Measurements from ENCODE around the gene PEX16.

PEX16 gene

DNA sequence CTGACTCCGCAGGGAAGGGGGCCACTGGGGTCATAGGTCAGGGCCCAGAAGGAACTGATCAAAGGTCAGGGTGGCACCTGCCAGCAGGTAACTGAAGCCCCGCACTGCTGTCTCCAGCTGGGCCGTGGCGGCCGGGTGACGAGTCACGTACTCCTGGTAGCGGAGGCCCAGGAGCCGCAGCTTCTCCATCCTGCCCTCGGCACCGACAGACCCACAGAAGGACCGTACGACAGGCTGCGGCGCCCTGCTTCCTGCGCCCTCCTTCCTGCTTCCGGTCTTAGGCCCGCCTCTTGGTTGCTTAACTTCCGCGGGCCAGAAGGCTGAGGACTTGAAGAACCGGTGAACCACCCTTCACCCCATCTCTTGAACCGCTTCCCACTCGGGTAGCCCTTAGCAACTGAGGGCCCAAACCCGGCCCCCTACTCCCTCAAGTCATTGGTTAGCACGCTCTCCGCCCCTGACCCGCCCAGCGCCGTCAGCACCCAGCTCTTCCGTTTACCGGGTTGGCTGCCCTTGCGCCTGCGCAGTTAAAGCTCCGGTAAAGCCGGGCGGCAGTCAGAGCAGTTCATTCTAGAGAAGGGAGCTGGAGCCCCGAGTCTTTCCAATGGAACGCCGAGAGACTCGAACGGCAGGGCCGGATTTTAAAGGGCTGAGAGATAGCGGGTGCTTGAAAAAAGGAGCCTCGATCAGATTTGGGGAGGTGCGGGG lies at the start of gene PEX16:
Gene PEX16, minus strand, starts transcription at position 255 of the 708 bp plus-strand sequence. Its CDS starts 66 bp downstream, at position 189.
- DNase-seq (ENCODE audit: low read depth, low spot score), result peak; percentile 97

DNA sequence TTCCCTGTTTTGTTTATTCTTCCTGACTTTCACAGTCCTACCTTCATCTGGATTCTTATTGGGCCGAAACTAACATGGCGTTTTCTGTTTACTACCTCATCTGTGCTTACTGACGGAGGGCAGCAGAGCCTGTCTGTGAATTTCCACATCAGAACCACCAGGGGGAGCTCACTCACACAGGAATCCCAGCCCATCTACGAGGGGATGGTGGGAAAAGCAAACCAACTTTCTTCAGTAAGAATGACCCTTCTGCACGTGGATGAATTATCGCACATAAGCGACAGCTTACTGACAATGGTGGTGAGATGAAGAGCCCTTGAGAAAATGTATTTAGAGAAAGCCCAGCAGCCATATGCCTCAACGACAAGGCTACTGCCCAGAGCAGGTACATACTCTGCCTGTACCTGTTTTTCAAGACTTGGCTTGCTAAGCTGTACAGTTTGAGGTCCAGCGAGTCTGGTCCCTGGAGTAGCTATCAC lies 47.3 kb upstream of the PEX16 start:
- DNase-seq (ENCODE audit: low read depth, low spot score), result peak; percentile 87

DNA sequence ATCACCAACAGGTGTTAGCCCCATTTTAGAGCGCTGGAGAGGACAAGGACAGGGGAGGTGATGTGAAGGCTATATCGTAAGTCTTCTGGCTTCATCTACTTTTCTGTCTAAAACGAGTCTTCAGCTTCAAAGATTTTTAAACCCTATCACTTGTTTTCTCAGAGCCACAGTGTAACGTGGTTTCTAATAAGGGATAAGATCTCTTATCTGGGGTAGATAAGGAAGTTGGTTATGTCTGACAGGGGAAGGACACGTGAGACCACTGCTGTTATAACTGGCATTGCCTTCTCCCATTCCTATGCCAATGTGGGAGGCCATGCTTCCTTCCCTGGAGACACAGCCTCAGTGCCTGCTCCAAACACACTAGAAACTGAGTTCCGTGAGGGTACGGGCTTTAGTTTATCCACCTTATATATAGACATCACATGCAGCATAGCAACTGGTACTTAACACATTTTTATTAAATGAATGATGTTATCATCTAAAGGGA lies 44.1 kb upstream of the PEX16 start:
- no peak for DNase-seq (ENCODE audit: low read depth, low spot score)

DNA sequence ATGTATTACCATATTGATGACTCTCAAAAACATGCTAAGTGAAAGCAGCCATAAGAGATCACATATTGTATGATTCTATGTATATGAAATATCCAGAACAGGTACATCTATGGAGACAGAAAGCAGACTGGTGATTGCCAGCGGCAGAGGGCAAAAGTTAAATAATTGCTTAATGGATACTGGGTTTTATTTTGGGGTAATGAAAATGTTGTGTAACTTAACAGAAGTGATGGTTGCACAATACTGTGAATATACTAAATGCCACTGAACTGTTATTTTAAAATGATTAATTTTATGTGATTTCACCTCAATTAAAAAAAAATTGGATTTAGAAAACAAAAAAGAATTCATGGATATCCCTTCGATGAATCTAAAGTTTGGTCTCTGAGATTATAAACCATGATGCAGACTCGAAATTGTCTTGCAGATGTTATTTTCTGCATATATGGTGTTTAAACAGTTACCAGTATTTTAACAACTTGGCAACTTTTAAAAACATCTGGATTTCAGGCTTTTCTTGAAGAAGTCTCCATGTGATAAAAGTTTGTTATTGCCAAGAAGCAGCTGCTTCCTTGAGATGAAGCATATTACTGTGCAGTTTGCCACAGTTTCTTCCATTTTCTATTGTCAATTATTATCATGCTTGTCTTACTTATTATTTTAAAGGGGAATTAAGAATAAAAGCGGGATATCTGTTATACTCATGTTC lies 42.9 kb upstream of the PEX16 start:
- no peak for DNase-seq (ENCODE audit: low read depth, low spot score)

DNA sequence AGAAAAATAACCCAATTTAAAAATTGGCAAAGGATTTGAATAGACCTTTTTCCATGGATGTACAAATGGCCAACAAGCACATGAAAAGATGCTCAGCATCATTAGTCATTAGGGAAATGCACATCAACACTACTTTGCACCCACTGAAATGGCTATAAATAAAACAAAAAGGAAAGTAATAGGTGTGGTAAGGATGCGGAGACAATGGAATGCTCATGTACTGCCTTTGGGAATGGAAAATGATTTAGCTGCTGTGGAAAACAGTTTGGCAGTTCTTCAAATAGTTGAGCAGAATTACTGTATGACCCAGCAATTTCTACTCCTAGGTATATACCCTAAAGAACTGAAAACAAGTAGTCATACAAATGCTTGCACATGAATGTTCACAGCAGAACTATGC lies 42.2 kb upstream of the PEX16 start:
- no peak for DNase-seq (ENCODE audit: low read depth, low spot score)

DNA sequence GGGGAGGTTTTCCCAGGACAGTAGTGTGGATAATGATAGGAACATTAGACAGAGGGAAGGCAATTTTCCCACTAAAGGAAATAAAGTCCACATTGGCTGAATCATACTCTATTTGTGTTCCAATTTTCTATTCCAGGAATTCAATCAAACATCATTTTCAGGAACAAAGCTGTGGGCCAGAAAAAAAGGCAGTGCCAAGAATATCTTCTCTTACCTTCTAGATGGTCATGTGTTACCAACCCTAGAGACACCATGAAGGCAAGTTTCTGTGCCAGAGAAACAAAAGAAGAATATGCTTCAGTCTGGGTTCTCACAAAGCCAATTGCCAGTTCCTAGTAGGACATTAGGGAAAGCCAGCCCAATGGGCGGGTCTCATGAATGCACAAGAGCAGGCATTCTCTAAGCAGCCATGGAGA lies 32.3 kb upstream of the PEX16 start:
- no peak for DNase-seq (ENCODE audit: low read depth, low spot score)

DNA sequence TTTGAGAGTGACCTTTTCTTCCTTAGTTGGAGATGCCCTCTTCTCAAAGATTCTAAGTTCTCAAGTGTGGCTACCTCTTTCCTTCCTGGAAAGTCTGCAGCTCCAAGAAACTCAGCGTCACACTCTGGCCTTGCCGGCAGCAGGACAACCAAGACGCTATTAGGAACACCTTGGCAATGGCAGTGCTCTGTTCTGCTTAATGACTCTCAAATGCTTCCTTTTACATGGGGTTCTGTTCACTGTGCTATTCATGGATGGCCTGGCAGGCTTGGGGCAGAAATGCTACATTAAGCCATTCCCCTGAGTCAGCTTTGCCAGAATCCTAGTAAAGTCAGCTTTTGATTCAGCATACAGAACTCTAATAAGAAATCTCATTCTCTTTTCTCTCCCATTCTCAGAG lies 30.7 kb upstream of the PEX16 start:
- DNase-seq (ENCODE audit: low read depth, low spot score), result no peak

DNA sequence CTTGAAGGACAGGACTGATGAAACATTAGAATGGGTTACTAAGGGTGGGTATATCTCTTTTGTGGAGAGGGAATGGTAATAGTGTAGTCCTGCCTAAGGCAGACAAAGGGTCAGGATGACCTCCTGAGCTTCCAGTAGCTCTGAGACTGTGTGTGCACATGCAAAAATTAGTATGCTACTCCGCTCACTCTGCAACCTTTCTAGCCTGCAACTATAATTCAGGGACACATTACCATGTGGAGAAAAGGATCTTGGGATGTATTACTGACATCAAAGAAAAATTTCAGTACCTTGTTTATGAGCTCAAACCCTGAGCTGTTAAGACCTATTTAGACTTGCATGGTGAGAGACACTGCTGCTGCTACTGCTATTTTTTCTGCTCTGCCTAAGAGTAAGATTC lies 30.2 kb upstream of the PEX16 start:
- no peak for DNase-seq (ENCODE audit: low read depth, low spot score)

DNA sequence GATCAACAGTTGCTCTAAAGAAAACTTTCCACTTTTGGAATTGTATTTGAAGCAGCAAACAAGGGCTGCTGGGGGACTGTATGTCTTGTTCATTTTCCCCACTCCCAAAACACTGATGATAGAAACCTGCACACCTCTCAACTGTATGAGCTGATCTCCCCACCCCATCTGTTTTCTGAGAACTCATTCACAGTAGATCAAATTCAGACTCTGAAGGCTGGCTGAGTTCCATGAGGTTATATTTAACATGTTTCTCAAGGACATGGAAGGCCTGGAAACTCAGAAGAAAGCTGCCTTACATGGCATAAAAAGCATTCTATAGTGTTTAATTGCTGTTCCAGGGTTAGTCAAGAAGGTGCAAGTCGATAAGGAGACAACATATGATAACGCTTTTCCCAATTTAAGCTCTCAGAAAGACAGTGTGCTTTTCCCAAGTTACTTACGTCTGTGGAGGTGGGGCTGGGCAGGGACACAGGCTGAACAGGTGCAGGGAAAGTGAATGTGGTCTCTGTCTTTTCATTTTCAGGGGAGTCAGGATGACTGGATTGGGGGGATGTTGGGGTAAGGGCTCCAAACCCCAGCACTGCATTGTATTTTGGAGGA lies 27.8 kb upstream of the PEX16 start:
- no peak for DNase-seq (ENCODE audit: low read depth, low spot score)

DNA sequence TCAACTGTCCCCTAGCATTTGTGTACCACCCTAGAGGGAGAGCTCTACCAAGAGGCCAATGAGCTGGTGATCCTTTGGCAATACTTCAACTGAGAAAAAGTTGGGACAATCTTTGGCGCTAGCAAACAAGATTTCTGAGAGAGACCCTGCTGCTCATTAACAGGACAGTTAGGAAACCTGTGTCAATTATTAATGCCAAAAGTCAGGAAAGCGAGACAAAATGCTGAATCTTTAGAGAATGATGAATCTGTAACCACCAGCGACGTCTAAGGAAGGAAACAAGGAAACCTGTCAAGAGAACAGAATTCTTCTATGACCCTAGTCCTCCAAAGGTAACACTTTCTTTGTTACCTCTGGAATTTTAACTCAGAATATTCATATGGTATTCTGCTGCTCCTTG lies 24.7 kb upstream of the PEX16 start:
- DNase-seq (ENCODE audit: low read depth, low spot score), result no peak

DNA sequence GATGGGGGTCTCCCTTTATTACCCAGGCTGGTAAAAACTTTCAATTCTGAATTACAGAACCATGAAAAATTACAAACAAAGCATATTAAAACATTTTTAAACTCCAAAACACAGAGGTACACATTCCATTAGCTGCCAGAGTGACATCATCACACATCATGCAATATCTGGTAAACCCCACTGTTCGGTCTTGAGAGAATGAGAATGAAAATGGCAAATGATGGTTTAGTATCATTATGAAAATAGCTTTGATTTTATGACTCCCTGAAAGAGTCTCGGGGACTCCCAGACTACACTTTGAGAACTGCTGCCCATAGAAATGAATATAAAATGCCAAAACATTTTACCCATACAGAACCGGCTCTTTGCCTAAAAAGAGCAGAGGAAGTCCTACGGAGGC lies 23.6 kb upstream of the PEX16 start:
- DNase-seq (ENCODE audit: low read depth, low spot score), result no peak

DNA sequence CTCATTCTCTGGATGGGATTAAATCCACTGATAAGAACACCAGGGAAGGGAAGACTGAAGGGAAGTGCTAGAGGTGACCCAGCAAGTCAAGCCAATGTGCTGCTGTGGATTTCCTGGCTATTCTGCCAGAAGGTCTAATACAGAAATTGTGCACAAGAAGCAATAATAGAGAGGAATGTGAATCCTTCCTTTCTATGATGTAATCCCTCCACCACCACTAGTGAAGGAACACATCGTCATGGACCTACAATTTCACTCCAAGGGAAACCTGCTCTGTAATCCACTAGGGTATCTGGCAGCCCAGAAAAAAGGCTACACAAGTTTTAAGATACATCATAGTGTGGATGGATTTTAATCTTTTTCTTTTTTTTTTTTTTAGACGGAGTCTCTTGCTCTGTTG lies 22.2 kb upstream of the PEX16 start:
- DNase-seq (ENCODE audit: low read depth, low spot score), result no peak

DNA sequence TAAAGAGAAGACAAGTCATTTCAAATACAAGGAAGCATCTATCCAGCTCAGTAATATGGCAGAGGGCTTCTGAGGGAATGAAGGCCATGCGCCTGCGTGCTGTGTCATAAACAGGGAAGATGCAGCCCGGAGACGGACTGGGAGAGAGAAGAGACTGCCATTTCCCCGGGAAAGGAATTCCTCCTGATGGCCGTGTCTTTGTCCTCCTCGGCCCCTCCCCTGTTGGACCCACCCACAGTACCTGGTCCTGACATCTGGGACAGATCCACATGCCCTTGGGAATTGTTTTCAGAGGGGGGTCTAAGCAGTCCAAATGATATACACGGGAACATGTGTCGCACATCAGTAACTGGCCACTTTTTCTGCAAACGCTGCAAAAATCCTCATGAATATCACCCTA lies 20.2 kb upstream of the PEX16 start:
- DNase-seq (ENCODE audit: low read depth, low spot score), result no peak

DNA sequence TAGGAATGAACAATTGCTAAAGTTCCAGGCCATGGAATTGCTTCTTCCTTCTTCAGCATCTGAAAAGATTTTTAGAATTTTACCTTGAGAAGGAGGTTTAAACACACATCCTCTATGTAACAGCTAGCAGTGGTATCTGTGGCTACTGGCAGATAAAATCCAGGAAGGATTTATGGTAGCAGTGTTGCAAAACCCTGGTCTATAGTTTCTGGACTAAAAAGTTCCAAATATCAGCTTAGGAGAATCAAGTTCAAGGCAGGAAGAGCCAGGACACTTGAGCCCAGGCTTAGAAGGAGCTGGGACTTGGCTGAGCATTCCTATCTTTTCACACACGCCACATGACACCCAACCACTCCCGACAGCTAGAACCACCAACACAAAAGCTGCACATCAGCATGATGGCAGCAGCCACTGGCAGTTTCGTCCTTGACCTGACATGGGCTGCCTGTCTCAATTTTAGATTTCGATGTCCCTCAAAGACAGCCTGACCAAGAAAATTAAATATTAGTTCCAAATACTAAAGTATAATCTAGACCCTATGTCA lies 18.9 kb upstream of the PEX16 start:
- no peak for DNase-seq (ENCODE audit: low read depth, low spot score)

DNA sequence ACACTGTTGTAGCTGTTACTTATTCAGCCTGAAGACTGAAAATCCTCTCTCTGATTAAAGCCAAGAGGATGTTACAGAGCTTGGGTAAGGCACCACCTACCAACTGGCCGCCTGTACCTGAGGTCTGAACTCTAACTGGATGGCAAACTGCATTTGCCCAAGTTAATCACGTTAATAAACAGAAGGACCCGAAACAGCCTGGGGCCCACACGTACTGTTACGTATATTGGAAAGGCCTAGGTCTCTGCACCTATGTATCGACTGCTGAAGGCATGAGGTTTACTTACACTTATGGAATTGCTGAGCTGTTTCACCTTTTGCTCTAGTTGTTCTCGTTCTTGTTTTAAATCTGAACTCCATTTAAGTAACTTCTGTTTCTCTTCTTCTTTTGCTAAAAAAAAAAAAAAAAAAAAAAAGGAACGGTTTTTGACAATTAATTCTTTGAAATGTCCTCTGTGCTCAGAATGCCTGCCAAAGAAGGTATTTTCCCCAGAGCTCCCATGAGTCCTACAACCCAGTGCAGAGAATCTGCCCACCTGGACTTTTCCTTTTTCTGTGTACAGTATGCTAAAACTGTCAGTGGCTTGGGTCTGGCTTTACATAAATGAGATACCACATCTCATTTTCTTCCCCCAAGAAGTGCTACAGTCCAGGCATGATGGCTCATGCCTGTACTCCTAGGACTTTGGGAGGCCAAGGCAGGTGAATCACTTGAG lies 17.8 kb upstream of the PEX16 start:
- no peak for DNase-seq (ENCODE audit: low read depth, low spot score)

DNA sequence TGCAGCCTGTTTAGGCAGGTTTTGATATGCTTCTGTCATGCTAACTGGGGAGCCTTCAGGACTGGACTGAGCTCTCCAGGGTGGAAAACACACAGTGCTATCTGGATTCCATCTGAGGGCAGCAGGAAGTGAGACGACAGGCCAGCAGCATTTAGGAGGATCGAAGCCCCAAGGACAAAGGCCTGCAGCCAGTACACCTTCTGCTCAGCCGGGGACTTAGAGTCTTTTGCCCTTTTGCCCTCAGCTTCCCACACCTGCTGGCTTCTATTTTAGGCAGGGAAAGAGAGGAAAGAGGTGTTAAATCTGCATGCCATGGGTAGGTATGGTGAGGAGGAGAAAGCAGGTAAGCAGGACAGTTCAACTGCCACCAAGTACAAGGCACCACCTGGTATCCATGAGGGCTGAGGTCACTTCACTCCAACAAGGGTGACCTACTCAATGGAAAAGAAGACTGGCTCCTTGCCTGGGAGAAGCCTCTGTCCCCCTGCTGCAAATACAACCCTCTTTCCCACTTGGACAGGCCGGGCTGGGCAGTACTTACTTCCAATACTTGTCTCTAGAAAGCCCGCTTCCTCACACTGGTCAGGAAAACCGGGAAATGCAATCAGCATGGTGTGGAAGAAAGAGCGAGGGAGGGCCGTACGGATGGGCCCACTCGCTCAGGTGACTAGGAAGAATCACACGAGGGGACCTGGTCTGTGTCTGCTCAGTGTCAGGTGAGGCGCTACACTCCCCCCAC lies 17.1 kb upstream of the PEX16 start:
- DNase-seq (ENCODE audit: low read depth, low spot score), result peak; percentile 78

DNA sequence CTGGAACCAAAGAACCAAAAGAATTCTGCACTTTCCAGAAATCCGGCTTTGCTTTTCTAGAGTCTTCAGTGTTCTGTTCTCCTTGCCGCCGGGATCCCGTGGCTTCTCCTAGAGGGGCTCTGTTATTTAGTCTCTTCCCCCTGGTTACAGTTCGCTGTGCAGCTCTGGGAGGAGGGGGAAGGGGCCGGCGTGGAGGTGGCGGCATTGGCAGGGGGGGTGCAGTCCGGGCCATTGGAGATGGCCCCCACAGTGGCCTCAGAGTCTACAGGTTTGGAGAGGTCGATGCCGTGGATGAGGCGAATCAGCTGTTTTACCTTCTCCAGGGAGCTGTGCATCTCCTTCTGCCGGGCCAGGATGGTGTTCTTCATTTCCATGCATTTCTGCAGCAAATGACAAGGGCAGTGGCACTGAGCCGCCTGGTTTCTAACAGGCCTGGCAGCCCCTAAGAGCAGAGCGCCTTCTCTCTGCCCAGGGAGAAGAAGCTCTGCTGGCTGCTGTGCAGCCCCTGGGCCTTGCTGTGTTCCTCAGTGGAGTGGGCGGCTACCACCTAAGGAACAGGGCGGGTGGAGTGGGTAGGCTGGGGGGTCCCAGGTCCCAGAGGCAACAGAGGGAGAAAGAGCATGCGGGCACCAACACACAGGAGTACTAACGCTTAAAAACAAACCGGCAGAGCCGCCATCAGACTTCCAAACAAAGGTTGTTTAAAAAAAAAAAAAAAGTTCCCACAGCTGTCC lies 16.3 kb upstream of the PEX16 start:
- DNase-seq (ENCODE audit: low read depth, low spot score), result no peak

DNA sequence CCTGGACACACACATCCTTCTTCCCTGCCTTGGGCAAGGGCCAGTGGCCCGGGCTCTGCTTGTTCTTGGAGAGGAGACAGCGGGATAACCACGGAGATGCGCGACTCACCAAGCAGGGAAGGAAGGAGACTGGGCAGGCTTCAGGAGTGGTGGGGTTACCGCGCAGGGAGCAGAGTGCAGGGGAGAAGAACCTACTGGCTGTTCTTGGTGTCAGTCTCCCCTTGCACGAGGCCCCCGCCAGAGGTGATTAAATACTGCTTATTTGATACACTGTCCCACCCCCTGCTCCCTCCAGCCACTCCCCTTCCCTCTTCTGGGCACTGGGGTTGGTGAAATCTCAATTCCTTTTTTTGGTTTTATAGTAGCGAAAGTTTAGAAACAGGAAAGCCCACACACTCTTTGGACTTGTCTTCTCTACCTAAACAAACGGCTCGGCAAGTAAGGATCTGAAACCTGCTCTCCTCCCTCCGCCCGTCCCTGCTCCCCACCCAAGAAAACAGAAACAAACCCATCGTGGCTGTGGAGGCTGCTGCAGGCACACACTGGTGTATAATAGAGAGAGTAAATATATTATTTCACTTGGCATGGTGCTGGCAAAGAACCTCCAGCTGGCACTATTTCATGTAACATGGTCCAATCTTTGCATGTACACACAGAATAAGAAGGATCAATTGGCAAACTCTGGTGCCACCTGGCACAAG lies 15.6 kb upstream of the PEX16 start:
- no peak for DNase-seq (ENCODE audit: low read depth, low spot score)

DNA sequence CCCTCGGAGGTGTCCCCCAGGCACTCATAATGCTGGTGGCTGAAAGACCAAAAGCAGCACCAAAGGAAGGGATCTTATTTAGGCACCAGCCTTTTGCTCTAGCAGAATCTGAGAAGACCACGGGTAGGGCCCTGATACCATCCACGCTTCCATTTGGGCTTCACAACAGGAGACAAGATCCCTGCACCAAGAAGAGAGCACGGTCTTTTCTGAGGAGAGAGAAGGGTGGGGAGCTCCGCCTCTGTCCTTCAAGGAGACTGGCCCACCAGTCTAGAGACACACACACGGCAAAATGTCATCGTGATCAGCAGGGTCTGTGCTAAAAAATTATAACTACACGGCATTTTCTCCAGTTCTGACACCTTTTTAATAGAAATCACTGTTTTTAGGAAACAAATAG lies 14.5 kb upstream of the PEX16 start:
- DNase-seq (ENCODE audit: low read depth, low spot score), result no peak

DNA sequence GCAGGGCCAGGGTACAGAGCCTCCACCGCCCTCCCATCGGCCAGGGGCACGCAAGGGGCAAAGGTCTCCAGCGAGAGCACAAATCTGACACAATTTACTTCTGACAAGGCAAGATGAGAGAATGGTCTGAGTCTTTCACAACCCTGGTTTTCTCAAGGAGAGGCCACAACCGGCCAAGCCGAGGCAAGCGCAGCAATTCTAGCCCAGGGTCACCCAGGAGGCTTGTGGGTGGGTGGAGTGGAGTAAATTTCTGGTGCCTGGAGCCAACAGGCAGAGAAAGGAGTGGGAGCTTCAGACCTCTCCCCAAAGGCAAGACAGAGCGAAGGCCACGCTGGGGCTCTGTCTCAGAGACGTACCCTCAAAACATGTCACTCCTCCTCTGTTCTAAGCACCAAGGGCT lies 14.1 kb upstream of the PEX16 start:
- DNase-seq (ENCODE audit: low read depth, low spot score), result no peak

All from ELF-1 (cell line).